H1 (cell line): ENCODE results near the gene MBNL1. TPM values are rescaled to one million over a fixed set of nuclear protein-coding genes. Genes with fewer than 3 reads are reported as not detected.

ENCODE experiments used
- CTCF ChIA-PET: fragments of 300-600 bp; sonication (Branson Sonifier 250); formaldehyde crosslinking; loops from one replicate; lab custom pipeline; 2021; ENCODE audit not compliant: partially characterized antibody; lab: Charles Lee
- POLR2A ChIA-PET: fragments of 300-600 bp; sonication (Branson Sonifier 250); formaldehyde crosslinking; loops from one replicate; lab custom pipeline; 2021; ENCODE audit warnings: inconsistent platforms; ENCODE audit not compliant: partially characterized antibody; lab: Charles Lee
- DNase-seq, 2 experiments: peaks; one replicate each; pipeline versions ENCODE4 v3.0.0 to v3.0.0-alpha.2; 2010 to 2022; ENCODE audit warnings: low spot score in 2 of 2, low read depth in 1 of 2, mixed read lengths in 1 of 2
- FAIRE-seq: peaks from 2 replicates; lab custom pipeline; 2011; peaks lifted over from hg19 to GRCh38; lab: Jason Lieb, UNC
- H2AFZ ChIP-seq: 2 replicates; pipeline ENCODE4 v1.8.1; 2012; ENCODE audit warnings: low read length, inconsistent platforms
- H2AK5ac ChIP-seq: 2 replicates; pipeline ENCODE4 v1.6.1; 2013; ENCODE audit warnings: low read depth, low read length
- H2BK120ac ChIP-seq: replicated peaks from 2 replicates; pipeline ENCODE3; 2013; ENCODE audit warnings: low read depth, low read length, inconsistent platforms
- H2BK12ac ChIP-seq: 2 replicates; pipeline ENCODE4 v1.6.1; 2013; ENCODE audit warnings: low read depth, low read length
- H2BK15ac ChIP-seq: 2 replicates; pipeline ENCODE4 v1.6.1; 2013; ENCODE audit warnings: low read length
- H2BK20ac ChIP-seq: 2 replicates; pipeline ENCODE4 v1.6.1; 2013; ENCODE audit warnings: low read length
- H2BK5ac ChIP-seq: 2 replicates; pipeline ENCODE4 v1.6.1; 2013; ENCODE audit warnings: low read depth, low read length
- H3K14ac ChIP-seq: 2 replicates; pipeline ENCODE4 v1.6.1; 2013; ENCODE audit warnings: inconsistent platforms; ENCODE audit not compliant: insufficient read length
- H3K18ac ChIP-seq: 2 replicates; pipeline ENCODE4 v1.6.1; 2013; ENCODE audit warnings: low read length; ENCODE audit errors: extremely low read depth
- H3K23ac ChIP-seq: 2 replicates; pipeline ENCODE4 v1.6.1; 2013; ENCODE audit warnings: inconsistent platforms; ENCODE audit not compliant: insufficient read length
- H3K23me2 ChIP-seq: 2 replicates; pipeline ENCODE4 v1.6.1; 2013; ENCODE audit warnings: low read depth, low read length
- H3K27ac ChIP-seq: 2 replicates; pipeline ENCODE4 v1.6.1; 2011; ENCODE audit warnings: low read depth, low read length, inconsistent platforms
- H3K27me3 ChIP-seq, 4 experiments: replicated peaks in 1 of 4; 1 replicate in 1 of 4; 2 replicates in 3 of 4; pipeline versions ENCODE4 v1.6.1 to v1.8.1; 2011 to 2013; ENCODE audit warnings: low read length in 3 of 4, mild to moderate bottlenecking in 3 of 4, inconsistent platforms in 2 of 4, mixed read lengths in 2 of 4, moderate library complexity in 1 of 4; ENCODE audit not compliant: control insufficient read depth in 3 of 4, insufficient read depth in 3 of 4; ENCODE audit errors: extremely low read depth in 1 of 4
- H3K36me3 ChIP-seq, 4 experiments: 2 replicates each; pipeline versions ENCODE4 v1.6.1 to v1.8.1; 2011 to 2013; ENCODE audit warnings: mild to moderate bottlenecking in 4 of 4, low read length in 3 of 4, moderate library complexity in 2 of 4, control low read depth in 1 of 4, inconsistent platforms in 1 of 4; ENCODE audit not compliant: insufficient read depth in 4 of 4, control insufficient read depth in 2 of 4
- H3K4ac ChIP-seq: replicated peaks from 2 replicates; pipeline ENCODE3; 2013; ENCODE audit warnings: low read length, low read depth, mixed read lengths, inconsistent platforms; ENCODE audit not compliant: insufficient read length
- H3K4me1 ChIP-seq, 4 experiments: replicated peaks in 1 of 4; 1 replicate in 1 of 4; 2 replicates in 3 of 4; pipeline versions ENCODE4 v1.6.1 to v1.8.1; 2011 to 2013; ENCODE audit warnings: low read length in 3 of 4, inconsistent platforms in 2 of 4, mixed read lengths in 1 of 4; ENCODE audit not compliant: insufficient read depth in 4 of 4, control insufficient read depth in 3 of 4
- H3K4me2 ChIP-seq, 2 experiments: 2 replicates each; pipeline versions ENCODE4 v1.6.1 to v1.8.1; 2011 to 2013; ENCODE audit warnings: low read depth in 2 of 2, low read length in 2 of 2, control low read depth in 1 of 2, inconsistent platforms in 1 of 2, mild to moderate bottlenecking in 1 of 2; ENCODE audit not compliant: insufficient read depth in 1 of 2
- H3K4me3 ChIP-seq, 4 experiments: fragments of 200-600, 300-600 bp in 1 of 4; sonication (generic), shearing (Covaris generic), sonication (Bioruptor Twin) in 1 of 4; 2 replicates each; pipeline versions ENCODE4 v1.5.1 to v1.8.1; 2011 to 2016; ENCODE audit warnings: low read length in 4 of 4, low read depth in 3 of 4, control low read depth in 2 of 4, inconsistent platforms in 2 of 4, mild to moderate bottlenecking in 2 of 4, mixed read lengths in 1 of 4, moderate library complexity in 1 of 4; ENCODE audit not compliant: insufficient read depth in 2 of 4; ENCODE audit errors: extremely low read depth in 1 of 4
- H3K56ac ChIP-seq: replicated peaks from 2 replicates; pipeline ENCODE3; 2013; ENCODE audit warnings: low read depth, mild to moderate bottlenecking, mixed read lengths, low read length, inconsistent platforms; ENCODE audit not compliant: insufficient read length
- H3K79me1 ChIP-seq: 2 replicates; pipeline ENCODE4 v1.6.1; 2013; ENCODE audit warnings: low read depth, low read length, control low read depth
- H3K79me2 ChIP-seq, 2 experiments: 2 replicates each; pipeline versions ENCODE4 v1.6.1 to v1.8.1; 2012 to 2013; ENCODE audit warnings: low read length in 2 of 2, mild to moderate bottlenecking in 2 of 2, inconsistent platforms in 1 of 2; ENCODE audit not compliant: insufficient read depth in 2 of 2, control insufficient read depth in 1 of 2
- H3K9ac ChIP-seq, 4 experiments: replicated peaks in 1 of 4; 1 replicate in 1 of 4; 2 replicates in 3 of 4; pipeline versions ENCODE4 v1.6.1 to v1.8.1; 2011 to 2013; ENCODE audit warnings: low read depth in 3 of 4, low read length in 3 of 4, control low read depth in 2 of 4, mild to moderate bottlenecking in 2 of 4, moderate library complexity in 2 of 4, inconsistent platforms in 1 of 4; ENCODE audit errors: extremely low read depth in 1 of 4
- H3K9me3 ChIP-seq, 2 experiments: 2 replicates each; pipeline versions ENCODE4 v1.6.1 to v1.8.1; 2012 to 2013; ENCODE audit warnings: mild to moderate bottlenecking in 2 of 2, moderate library complexity in 2 of 2, control low read depth in 1 of 2, inconsistent platforms in 1 of 2, low read depth in 1 of 2, low read length in 1 of 2, mixed read lengths in 1 of 2; ENCODE audit not compliant: insufficient read depth in 2 of 2
- H4K20me1 ChIP-seq, 2 experiments: replicated peaks in 1 of 2; 2 replicates each; pipeline versions ENCODE3 to v1.8.1; 2011 to 2013; ENCODE audit warnings: inconsistent platforms in 2 of 2, low read length in 2 of 2, mild to moderate bottlenecking in 1 of 2; ENCODE audit not compliant: insufficient read depth in 2 of 2, control insufficient read depth in 1 of 2
- H4K5ac ChIP-seq: 2 replicates; pipeline ENCODE4 v1.6.1; 2013; ENCODE audit warnings: low read length, low read depth, mixed read lengths, inconsistent platforms; ENCODE audit not compliant: insufficient read length
- H4K8ac ChIP-seq: 2 replicates; pipeline ENCODE4 v1.8.0; 2013; ENCODE audit warnings: mild to moderate bottlenecking, moderate library complexity, low read length, inconsistent platforms; ENCODE audit not compliant: insufficient read depth; ENCODE audit errors: extremely low read depth
- H4K91ac ChIP-seq: replicated peaks from 2 replicates; pipeline ENCODE3; 2013; ENCODE audit warnings: low read length, mixed read lengths, inconsistent platforms; ENCODE audit not compliant: insufficient read length
- CBX8 ChIP-seq: fragments of 300-800, 300-1000 bp; sonication (generic); IDR thresholded peaks from 2 replicates; pipeline ENCODE4 v1.7.1; 2016; ENCODE audit warnings: low read depth, low read length, borderline replicate concordance
- CREB1 ChIP-seq: IDR thresholded peaks from 2 replicates; pipeline ENCODE4 v1.6.1; 2012; ENCODE audit warnings: inconsistent platforms
- CTCF ChIP-seq, 3 experiments: IDR thresholded peaks; 1 replicate in 2 of 3; 2 replicates in 1 of 3; pipeline versions ENCODE4 v1.5.1 to v1.6.1; 2011; ENCODE audit warnings: low read length in 3 of 3, mild to moderate bottlenecking in 3 of 3, inconsistent platforms in 2 of 3, low read depth in 1 of 3, moderate library complexity in 1 of 3; ENCODE audit not compliant: insufficient read depth in 1 of 3; ENCODE audit errors: control extremely low read depth in 1 of 3
- EZH2 ChIP-seq: fragments of 200-600 bp; sonication (generic); IDR thresholded peaks from 2 replicates; pipeline ENCODE4 v1.7.1; 2012; ENCODE audit warnings: low read depth, mild to moderate bottlenecking, moderate library complexity, low read length, inconsistent platforms; ENCODE audit not compliant: severe bottlenecking
- JUND ChIP-seq: IDR thresholded peaks from 2 replicates; pipeline ENCODE4 v1.6.1; 2011; ENCODE audit warnings: mild to moderate bottlenecking, improper control_type of control experiment, low read length
- MAX ChIP-seq: IDR thresholded peaks from 2 replicates; pipeline ENCODE4 v1.6.1; 2012; ENCODE audit warnings: inconsistent platforms
- NANOG ChIP-seq: IDR thresholded peaks from 2 replicates; pipeline ENCODE4 v1.6.1; 2011; ENCODE audit warnings: low read length, low read depth, mild to moderate bottlenecking, inconsistent platforms; ENCODE audit not compliant: insufficient read depth, poor library complexity, severe bottlenecking
- POU5F1 ChIP-seq: IDR thresholded peaks from 2 replicates; pipeline ENCODE4 v1.6.1; 2011; ENCODE audit warnings: low read depth, mild to moderate bottlenecking, low read length, moderate library complexity
- RFX5 ChIP-seq: IDR thresholded peaks from 2 replicates; pipeline ENCODE4 v1.6.1; 2011; ENCODE audit warnings: low read depth, low read length, improper control_type of control experiment, borderline replicate concordance
- RXRA ChIP-seq: IDR thresholded peaks from 2 replicates; pipeline ENCODE4 v1.6.1; 2011; ENCODE audit warnings: low read depth, mild to moderate bottlenecking, low read length, moderate library complexity; ENCODE audit not compliant: insufficient read depth
- SP1 ChIP-seq: IDR thresholded peaks from 2 replicates; pipeline ENCODE4 v1.6.1; 2011; ENCODE audit warnings: low read depth, low read length
- WGBS, 2 experiments: shearing (Covaris generic) in 1 of 2; methylation state at CpG; one replicate each; pipeline versions ENCODE4 v1.1.6 to v1.1.7; 2013 to 2015; ENCODE audit warnings: low lambda C conversion rate in 2 of 2, mixed read lengths in 2 of 2, inconsistent platforms in 1 of 2, low coverage in 1 of 2, missing lambda C conversion rate in 1 of 2; ENCODE audit not compliant: insufficient replicate concordance in 2 of 2, insufficient coverage in 1 of 2, insufficient read length in 1 of 2; ENCODE audit errors: extremely low coverage in 1 of 2, missing lambda C conversion rate in 1 of 2; 5-methylcytosine and 5-hydroxymethylcytosine counted together
- polyA plus RNA-seq, 7 experiments: library from polyadenylated mRNA; depleted of rRNA in 3 of 7; stranded (reverse) in 5 of 7; unstranded in 2 of 7; fragments of >200 nt in 5 of 7; fragments of 200-250 nt in 2 of 7; gene quantifications; 1 replicate in 5 of 7; 2 replicates in 1 of 7; 4 replicates in 1 of 7; pipeline versions ENCODE4 v1.2.1 to v1.2.3, GENCODE V29; 2011 to 2013; ENCODE audit warnings: missing spikeins in 2 of 7, mixed read lengths in 2 of 7
- total RNA-seq: library from RNA; stranded (reverse); fragmentation: NEBNext Ultra II Directional; extraction: Animal tissue kit (Norgen Biotek cat#: 25700); gene quantifications from 2 replicates; pipeline ENCODE4 v1.2.1, GENCODE V29; 2021

The MBNL1 gene
- total and polyA plus RNA-seq, 2 of the 8 experiments (the other 6 are each of a cell fraction or from before 2014, with no cell fraction given), result 5.0 to 16.4 TPM

DNA sequence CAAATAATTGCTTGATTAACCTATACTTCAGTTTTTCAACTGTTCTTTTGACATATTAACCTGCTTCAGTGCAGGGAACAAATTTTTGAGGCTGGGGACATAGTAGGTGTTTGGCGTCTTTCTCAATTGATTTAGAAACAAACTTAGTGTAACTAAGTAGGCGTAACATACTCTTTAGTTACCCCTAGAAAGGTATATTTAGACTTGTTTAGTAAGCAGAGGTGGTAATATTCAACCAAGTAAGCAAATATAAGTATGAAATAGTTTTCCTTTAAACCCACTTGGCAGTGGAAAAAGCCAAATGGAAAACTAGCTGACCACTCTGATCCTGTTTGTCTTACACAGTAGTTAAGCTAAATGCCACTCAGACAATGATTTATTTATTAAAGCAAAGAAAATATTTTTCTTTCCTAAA lies 113.2 kb downstream of the MBNL1 start:
- no peak overlapping the region for H2BK20ac ChIP-seq
- H2AFZ ChIP-seq, result no peak overlapping the region
- H4K91ac ChIP-seq, result no peak overlapping the region
- no peak overlapping the region for H3K4ac ChIP-seq
- H3K9me3 ChIP-seq, result no peaks in the 10 kb centered on the region
- no peak overlapping the region for H3K9ac ChIP-seq
- H3K27ac ChIP-seq, result no peak overlapping the region
- ChIA-PET POLR2A (interaction anchor here (0.6 kb wide), 1 partner anchor 8 kb away, joined by 3 read pairs; no protein-coding TSS in a partner anchor), CTCF (interaction anchor here (0.7 kb wide), 1 partner anchor 67 kb away, joined by 3 read pairs; no protein-coding TSS in a partner anchor)
- peaks cover 0 to 2% of the 10 kb centered on the region in 2 experiments for H4K20me1 ChIP-seq
- no peak overlapping the region for H3K18ac ChIP-seq
- H4K8ac ChIP-seq, result no peak overlapping the region
- H2BK120ac ChIP-seq, result no peak overlapping the region
- H3K79me1 ChIP-seq, result no peaks in the 10 kb centered on the region
- FAIRE-seq, result no peak
- no peak overlapping the region for H4K5ac ChIP-seq
- H3K23me2 ChIP-seq, result no peaks in the 10 kb centered on the region
- no peak overlapping the region for H3K4me2 ChIP-seq
- no peak overlapping the region for H2BK15ac ChIP-seq
- no peak overlapping the region for H3K56ac ChIP-seq
- no peak overlapping the region for H2AK5ac ChIP-seq
- no peak overlapping the region for H3K23ac ChIP-seq
- H3K79me2 ChIP-seq, result peaks cover 0 to 28% of the 10 kb centered on the region in 2 experiments; a peak in 2 of 4 replicates
- no peak overlapping the region for H2BK12ac ChIP-seq
- H3K36me3 ChIP-seq, result no peaks in the 10 kb centered on the region
- H2BK5ac ChIP-seq, result no peak overlapping the region
- peaks cover 0 to 19% (median 1%) of the 10 kb centered on the region in 4 experiments; a peak in 3 of 7 replicates for H3K4me1 ChIP-seq
- 85% methylated on average over 2 of the region's 2 CpGs; no CpG with 5 or more reads in 1 of the 2 experiments for WGBS, 2 experiments
- no peak overlapping the region for H3K4me3 ChIP-seq
- no peak for DNase-seq
- H3K27me3 ChIP-seq, result peaks cover 0 to 1% (median 0%) of the 10 kb centered on the region in 4 experiments; a peak in 1 of 7 replicates
- H3K14ac ChIP-seq, result no peak overlapping the region
- no peak for TF ChIP-seq RFX5
- no peak for TF ChIP-seq POU5F1
- TF ChIP-seq SP1, result no peak
- no peak for TF ChIP-seq JUND
- TF ChIP-seq EZH2, result no peak
- no peak for TF ChIP-seq CBX8
- no peak for TF ChIP-seq NANOG
- TF ChIP-seq RXRA, result no peak
- TF ChIP-seq MAX, result no peak
- no peak for TF ChIP-seq CTCF (IDR thresholded peaks at IDR 0.05; ENCODE audit: control extremely low read depth in 1 of 3, insufficient read depth in 1 of 3, low read depth in 1 of 3, low read length in 3 of 3)
- no peak for TF ChIP-seq CREB1
